Lung (tissue), 12 donors: ENCODE data around the gene NLRP6. TPM values are rescaled to one million over a fixed set of nuclear protein-coding genes. Genes with fewer than 3 reads are reported as not detected.
"Not testable (repeated sequence)": the region's sequence is repeated elsewhere in the genome, so short reads cannot be mapped to it uniquely, and the experiment has no call there.

ENCODE experiments used
- ATAC-seq: fragments of 200-7000 bp; cut with Tn5 transposase; one replicate; pipeline ENCODE4 v1.9.1; 2020; ENCODE audit warnings: moderate number of reproducible peaks; ENCODE audit not compliant: insufficient read depth, low FRiP score
- DNase-seq, 3 donors: peaks; one replicate each; pipeline ENCODE4 v3.0.0-alpha.2; 2013 to 2017
- H3K27ac ChIP-seq, 2 donors: one replicate each; pipeline ENCODE4 v1.5.1; 2013; ENCODE audit warnings: mild to moderate bottlenecking in 2 of 2, moderate library complexity in 2 of 2, control low read depth in 1 of 2, inconsistent platforms in 1 of 2, low read depth in 1 of 2, low read length in 1 of 2
- H3K27me3 ChIP-seq, 3 donors: one replicate each; pipeline ENCODE4 v1.5.1; 2013; ENCODE audit warnings: low read length in 2 of 3; ENCODE audit not compliant: control insufficient read depth in 3 of 3, insufficient read depth in 3 of 3
- H3K36me3 ChIP-seq, 4 donors: one replicate each; pipeline ENCODE4 v1.5.1; 2013; ENCODE audit warnings: low read length in 4 of 4, mild to moderate bottlenecking in 1 of 4, moderate library complexity in 1 of 4; ENCODE audit not compliant: control insufficient read depth in 4 of 4, insufficient read depth in 4 of 4
- H3K4me1 ChIP-seq, 5 donors: one replicate each; pipeline ENCODE4 v1.5.1; 2013; ENCODE audit warnings: low read length in 5 of 5, mild to moderate bottlenecking in 2 of 5, moderate library complexity in 1 of 5; ENCODE audit not compliant: control insufficient read depth in 5 of 5, insufficient read depth in 5 of 5
- H3K4me3 ChIP-seq: one replicate; pipeline ENCODE4 v1.5.1; 2013; ENCODE audit warnings: mild to moderate bottlenecking, control low read depth, moderate library complexity
- H3K9ac ChIP-seq, 2 donors: one replicate each; pipeline ENCODE4 v1.5.1; 2013; ENCODE audit warnings: low read length in 2 of 2, control low read depth in 1 of 2; ENCODE audit not compliant: insufficient read depth in 1 of 2
- H3K9me3 ChIP-seq, 4 donors: one replicate each; pipeline ENCODE4 v1.5.1; 2013; ENCODE audit warnings: low read length in 3 of 4, mild to moderate bottlenecking in 1 of 4, moderate library complexity in 1 of 4; ENCODE audit not compliant: control insufficient read depth in 4 of 4, insufficient read depth in 3 of 4
- WGBS, 2 donors: extraction: QIAGEN DNeasy Blood & Tissue Kit; methylation state at CpG; one replicate each; pipeline ENCODE4 v1.1.7; 2013; 5-methylcytosine and 5-hydroxymethylcytosine counted together
- polyA plus RNA-seq, 2 donors: library from polyadenylated mRNA; stranded (reverse); fragments of 200-250 nt; gene quantifications; one replicate each; pipeline ENCODE4 v1.2.1, GENCODE V29; 2013
- total RNA-seq, 2 donors: library from RNA; depleted of rRNA in 1 of 2; stranded (reverse); fragments of >200 nt in 1 of 2; gene quantifications; one replicate each; pipeline ENCODE4 v1.2.1, GENCODE V29; 2014 to 2021
- TF ChIP-seq, protein P1 (sequence below): IDR thresholded peaks from 2 replicates; pipeline ENCODE4 v1.5.1; 2012; ENCODE audit warnings: mild to moderate bottlenecking; ENCODE audit errors: control extremely low read depth, extremely low read depth
- donor health status: control.
- donor health status: control.
- donor health status: Bipolar disorder and iron deficiency.
- donor health status: healthy.
- donor health status: DM: yes; HTN: yes; CAD: no.

The NLRP6 gene
- total and polyA plus RNA-seq, 4 donors, result 0.08 to 9.6 (median 2.4) TPM

DNA sequence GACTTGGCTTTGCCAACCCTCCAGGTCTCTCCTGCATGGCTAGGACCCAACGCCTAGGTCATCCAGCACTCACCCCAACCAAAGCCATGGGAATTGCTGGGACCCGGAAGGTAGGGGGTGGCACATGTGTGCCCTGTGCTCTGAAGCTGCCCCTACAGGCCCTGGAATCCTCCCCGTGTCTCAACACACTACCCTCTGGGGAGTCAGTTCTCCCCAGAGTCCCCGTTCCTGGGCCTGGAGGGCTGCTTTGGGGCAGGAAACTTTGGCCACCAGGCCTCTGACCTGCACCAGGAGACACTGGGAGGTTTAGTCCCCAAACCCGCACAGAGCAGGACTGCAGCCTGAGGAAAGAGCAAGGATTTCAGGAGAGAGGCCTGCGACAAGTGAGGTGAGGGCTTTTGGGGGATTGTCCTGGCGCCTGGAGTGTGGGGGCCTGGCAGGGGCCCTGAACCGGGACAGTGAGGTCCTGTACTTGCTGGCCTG, 35.1 kb downstream of the NLRP6 start:
- H3K9ac ChIP-seq, result no peak overlapping the region
- DNase-seq (no peak), ATAC-seq (no peak)
- 50 to 62% methylated on average over 8 of the region's 8 CpGs for WGBS, 2 donors
- no peak overlapping the region for H3K4me3 ChIP-seq
- H3K4me1 ChIP-seq, result peaks cover 0 to 56% (median 13%) of the 10 kb centered on the region in 5 donors
- H3K27me3 ChIP-seq, result peaks cover 0 to 20% (median 16%) of the 10 kb centered on the region in 3 donors
- H3K9me3 ChIP-seq, result no peaks in the 10 kb centered on the region
- TF ChIP-seq, protein P1, sequence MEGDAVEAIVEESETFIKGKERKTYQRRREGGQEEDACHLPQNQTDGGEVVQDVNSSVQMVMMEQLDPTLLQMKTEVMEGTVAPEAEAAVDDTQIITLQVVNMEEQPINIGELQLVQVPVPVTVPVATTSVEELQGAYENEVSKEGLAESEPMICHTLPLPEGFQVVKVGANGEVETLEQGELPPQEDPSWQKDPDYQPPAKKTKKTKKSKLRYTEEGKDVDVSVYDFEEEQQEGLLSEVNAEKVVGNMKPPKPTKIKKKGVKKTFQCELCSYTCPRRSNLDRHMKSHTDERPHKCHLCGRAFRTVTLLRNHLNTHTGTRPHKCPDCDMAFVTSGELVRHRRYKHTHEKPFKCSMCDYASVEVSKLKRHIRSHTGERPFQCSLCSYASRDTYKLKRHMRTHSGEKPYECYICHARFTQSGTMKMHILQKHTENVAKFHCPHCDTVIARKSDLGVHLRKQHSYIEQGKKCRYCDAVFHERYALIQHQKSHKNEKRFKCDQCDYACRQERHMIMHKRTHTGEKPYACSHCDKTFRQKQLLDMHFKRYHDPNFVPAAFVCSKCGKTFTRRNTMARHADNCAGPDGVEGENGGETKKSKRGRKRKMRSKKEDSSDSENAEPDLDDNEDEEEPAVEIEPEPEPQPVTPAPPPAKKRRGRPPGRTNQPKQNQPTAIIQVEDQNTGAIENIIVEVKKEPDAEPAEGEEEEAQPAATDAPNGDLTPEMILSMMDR, result no peak
- peak overlapping the region; percentile 43 to 91 for H3K27ac ChIP-seq
- no peaks in the 10 kb centered on the region for H3K36me3 ChIP-seq

DNA sequence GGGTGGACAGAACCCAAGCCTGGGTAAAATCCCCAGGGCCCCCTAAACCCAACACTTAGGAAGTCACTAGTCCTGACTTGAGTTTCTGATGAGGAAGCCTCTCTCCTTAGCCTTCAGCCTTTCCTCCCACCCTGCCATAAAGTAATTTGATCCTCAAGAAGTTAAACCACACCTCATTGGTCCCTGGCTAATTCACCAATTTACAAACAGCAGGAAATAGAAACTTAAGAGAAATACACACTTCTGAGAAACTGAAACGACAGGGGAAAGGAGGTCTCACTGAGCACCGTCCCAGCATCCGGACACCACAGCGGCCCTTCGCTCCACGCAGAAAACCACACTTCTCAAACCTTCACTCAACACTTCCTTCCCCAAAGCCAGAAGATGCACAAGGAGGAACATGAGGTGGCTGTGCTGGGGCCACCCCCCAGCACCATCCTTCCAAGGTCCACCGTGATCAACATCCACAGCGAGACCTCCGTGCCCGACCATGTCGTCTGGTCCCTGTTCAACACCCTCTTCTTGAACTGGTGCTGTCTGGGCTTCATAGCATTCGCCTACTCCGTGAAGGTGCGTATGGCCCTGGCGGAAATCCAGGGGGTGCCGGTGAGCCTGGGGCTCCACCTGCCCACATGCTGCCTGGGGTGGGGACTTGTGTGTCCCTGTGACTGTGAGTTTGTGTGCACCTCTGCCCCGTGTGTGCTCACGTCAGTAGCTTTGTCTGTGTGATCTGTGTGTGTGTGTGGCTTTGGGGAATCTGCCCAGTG, 35.8 kb downstream of the NLRP6 start, which contains the start of gene IFITM1:
TSS of gene IFITM1 (plus strand) at position 254 of the 767 bp plus-strand sequence. CDS start at position 385, 131 bp downstream.
- Histone ChIP-seq H3K36me3 (no peaks in the 10 kb centered on the region), H3K4me1 (peaks cover 0 to 55% (median 12%) of the 10 kb centered on the region in 5 donors), H3K27ac (peak within 1 kb of the TSS; percentile 79 to 91), H3K9me3 (no peaks in the 10 kb centered on the region), H3K27me3 (peaks cover 0 to 20% (median 16%) of the 10 kb centered on the region in 3 donors), H3K4me3 (peak within 1 kb of the TSS; percentile 53), H3K9ac (peak within 1 kb of the TSS in 1 of 2 donors; percentile 33)
- TF ChIP-seq, protein P1, result no peak
- WGBS, 2 donors, result 3 to 9% methylated on average over 18 of the region's 18 CpGs
- no peak for ATAC-seq
- DNase-seq, result peak in 2 of 3 donors; percentile 90 to 91

DNA sequence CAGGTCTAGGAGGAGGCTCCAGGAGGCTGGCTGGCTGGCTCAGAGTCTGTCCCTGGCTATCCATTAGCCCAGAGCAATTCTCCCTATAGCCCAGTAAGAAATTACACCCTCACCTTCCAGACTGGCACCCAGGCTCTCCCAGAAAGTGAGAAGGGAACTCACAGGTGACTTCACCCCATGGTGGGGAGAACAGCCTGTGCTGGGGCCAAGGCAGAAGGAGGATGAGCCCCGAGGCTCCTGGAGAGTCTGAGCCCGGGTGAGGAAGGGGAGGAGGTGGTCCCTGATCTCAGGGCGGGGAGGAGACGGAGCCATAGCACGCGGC, 36.3 kb downstream of the NLRP6 start:
- not testable (repeated sequence) for H3K9me3 ChIP-seq, H3K36me3 ChIP-seq, ATAC-seq, DNase-seq
- Histone ChIP-seq H3K4me1 (peaks cover 0 to 51% (median 13%) of the 10 kb centered on the region in 5 donors), H3K27ac (peak overlapping the region; percentile 43 to 91), H3K4me3 (peak overlapping the region; percentile 53), H3K9ac (peak overlapping the region in 1 of 2 donors; percentile 33), H3K27me3 (peaks cover 0 to 20% (median 16%) of the 10 kb centered on the region in 3 donors)
- 5 to 43% methylated on average over 2 to 6 of the region's 6 CpGs for WGBS, 2 donors

DNA sequence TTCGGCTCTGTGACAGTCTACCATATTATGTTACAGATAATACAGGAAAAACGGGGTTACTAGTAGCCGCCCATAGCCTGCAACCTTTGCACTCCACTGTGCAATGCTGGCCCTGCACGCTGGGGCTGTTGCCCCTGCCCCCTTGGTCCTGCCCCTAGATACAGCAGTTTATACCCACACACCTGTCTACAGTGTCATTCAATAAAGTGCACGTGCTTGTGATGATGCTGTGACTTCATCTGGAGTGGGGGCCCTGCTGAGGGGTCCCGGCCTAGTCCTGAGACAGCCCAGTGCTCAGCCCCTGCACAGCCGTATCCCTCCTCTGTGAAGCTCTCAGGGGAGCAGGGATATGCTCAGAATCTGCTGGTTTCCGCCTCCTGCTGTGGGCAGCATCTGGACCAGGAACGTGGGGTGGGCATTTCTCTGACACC, 36.9 kb downstream of the NLRP6 start:
- peak overlapping the region; percentile 27 for H3K4me3 ChIP-seq
- TF ChIP-seq, protein P1, result no peak
- H3K36me3 ChIP-seq, result no peaks in the 10 kb centered on the region
- no peak for ATAC-seq
- peak overlapping the region; percentile 11 to 79 for H3K27ac ChIP-seq
- no peak overlapping the region for H3K9ac ChIP-seq
- H3K27me3 ChIP-seq, result peaks cover 0 to 20% (median 16%) of the 10 kb centered on the region in 3 donors
- WGBS, 2 donors, result 69 to 73% methylated on average over 9 of the region's 9 CpGs
- H3K9me3 ChIP-seq, result no peaks in the 10 kb centered on the region
- H3K4me1 ChIP-seq, result peaks cover 0 to 47% (median 15%) of the 10 kb centered on the region in 5 donors
- no peak for DNase-seq
